ENCODE measurements around the gene AAR2. TPM values are rescaled to one million over a fixed set of nuclear protein-coding genes. Genes with fewer than 3 reads are reported as not detected.

Gene AAR2
- total and polyA plus RNA-seq, 2 experiments from 2014 or later: 33.5 to 42.2 TPM

DNA sequence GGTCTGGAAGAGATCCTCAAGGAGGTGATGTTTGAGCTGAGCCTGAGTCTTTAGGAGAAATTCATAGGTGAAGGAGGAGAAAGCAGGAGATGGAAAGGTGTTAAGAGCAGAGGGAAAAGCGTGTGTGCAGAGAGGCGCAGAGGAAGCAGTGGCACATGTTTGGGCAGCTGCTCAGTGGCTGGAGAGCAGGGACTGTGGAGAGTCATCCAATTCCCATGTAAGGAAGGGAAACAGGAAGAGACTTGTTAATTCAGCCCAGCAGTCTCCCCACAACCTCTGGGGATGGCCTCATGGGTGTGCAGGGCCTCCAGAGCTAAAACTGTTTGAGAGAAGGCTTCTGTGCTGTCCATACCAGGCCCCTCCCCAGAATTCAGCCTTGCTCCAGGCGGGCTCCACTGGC, 16.2 kb downstream of the AAR2 start:
- TF ChIP-seq, protein P1, sequence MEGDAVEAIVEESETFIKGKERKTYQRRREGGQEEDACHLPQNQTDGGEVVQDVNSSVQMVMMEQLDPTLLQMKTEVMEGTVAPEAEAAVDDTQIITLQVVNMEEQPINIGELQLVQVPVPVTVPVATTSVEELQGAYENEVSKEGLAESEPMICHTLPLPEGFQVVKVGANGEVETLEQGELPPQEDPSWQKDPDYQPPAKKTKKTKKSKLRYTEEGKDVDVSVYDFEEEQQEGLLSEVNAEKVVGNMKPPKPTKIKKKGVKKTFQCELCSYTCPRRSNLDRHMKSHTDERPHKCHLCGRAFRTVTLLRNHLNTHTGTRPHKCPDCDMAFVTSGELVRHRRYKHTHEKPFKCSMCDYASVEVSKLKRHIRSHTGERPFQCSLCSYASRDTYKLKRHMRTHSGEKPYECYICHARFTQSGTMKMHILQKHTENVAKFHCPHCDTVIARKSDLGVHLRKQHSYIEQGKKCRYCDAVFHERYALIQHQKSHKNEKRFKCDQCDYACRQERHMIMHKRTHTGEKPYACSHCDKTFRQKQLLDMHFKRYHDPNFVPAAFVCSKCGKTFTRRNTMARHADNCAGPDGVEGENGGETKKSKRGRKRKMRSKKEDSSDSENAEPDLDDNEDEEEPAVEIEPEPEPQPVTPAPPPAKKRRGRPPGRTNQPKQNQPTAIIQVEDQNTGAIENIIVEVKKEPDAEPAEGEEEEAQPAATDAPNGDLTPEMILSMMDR (IDR thresholded peaks at IDR 0.05; ENCODE audit: low read depth, low read length): no peak
- peaks cover 32% of the 10 kb centered on the region for H3K36me3 ChIP-seq

DNA sequence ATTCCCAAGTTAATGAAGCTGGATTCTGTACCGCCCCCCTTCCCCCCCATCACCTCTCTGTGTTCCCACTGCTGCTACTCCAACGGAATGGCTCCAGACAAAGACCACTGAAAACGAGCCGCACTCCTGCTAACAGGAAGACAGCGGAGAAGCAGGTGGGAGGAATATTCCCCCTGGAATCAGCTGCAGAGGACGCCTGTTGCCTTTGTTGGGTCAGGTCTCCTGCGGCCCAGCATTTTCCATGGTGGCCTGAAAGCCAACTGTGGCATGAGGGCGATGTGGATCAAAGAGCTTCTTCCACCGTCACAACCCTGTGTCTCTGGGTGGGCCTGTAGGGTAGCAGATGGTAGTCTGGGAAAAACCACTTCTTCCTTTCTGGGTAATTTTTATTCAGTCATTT, 16.8 kb downstream of the AAR2 start:
- DNase-seq (ENCODE audit: low read depth in 1 of 2, low spot score in 1 of 2): no peak
- TF ChIP-seq, protein P1 (IDR thresholded peaks at IDR 0.05; ENCODE audit: low read depth, low read length): no peak

More for the DNA sequence above, 16.2 kb downstream of the AAR2 start:
- DNase-seq (ENCODE audit: low read depth in 1 of 2, low spot score in 1 of 2): no peak
- no peaks in the 10 kb centered on the region for H3K27me3 ChIP-seq
- peaks cover 5% of the 10 kb centered on the region for H3K4me1 ChIP-seq (ENCODE audit: low read depth)
- no peaks in the 10 kb centered on the region for H3K9me3 ChIP-seq (ENCODE audit: low read depth)
- no peak overlapping the region for H3K27ac ChIP-seq
- no peak overlapping the region for H3K4me3 ChIP-seq

GRCh38 chr20:36254076-36254475, 17.8 kb downstream of the AAR2 start:
- Histone ChIP-seq H3K27ac (no peak overlapping the region), H3K4me3 (no peak overlapping the region), H3K9me3 (ENCODE audit: low read depth) (no peaks in the 10 kb centered on the region), H3K27me3 (no peaks in the 10 kb centered on the region), H3K36me3 (peaks cover 23% of the 10 kb centered on the region), H3K4me1 (ENCODE audit: low read depth) (peaks cover 5% of the 10 kb centered on the region)
- TF ChIP-seq, protein P1 (IDR thresholded peaks at IDR 0.05; ENCODE audit: low read depth, low read length): no peak
- no peak for DNase-seq (ENCODE audit: low read depth in 1 of 2, low spot score in 1 of 2)

More for the DNA sequence above, 16.8 kb downstream of the AAR2 start:
- no peak overlapping the region for H3K4me3 ChIP-seq
- H3K9me3 ChIP-seq (ENCODE audit: low read depth): no peaks in the 10 kb centered on the region
- no peaks in the 10 kb centered on the region for H3K27me3 ChIP-seq
- peaks cover 32% of the 10 kb centered on the region for H3K36me3 ChIP-seq
- peaks cover 5% of the 10 kb centered on the region for H3K4me1 ChIP-seq (ENCODE audit: low read depth)
- H3K27ac ChIP-seq: no peak overlapping the region

GRCh38 chr20:36255445-36255844, 19.2 kb downstream of the AAR2 start:
- TF ChIP-seq, protein P1 (IDR thresholded peaks at IDR 0.05; ENCODE audit: low read depth, low read length): no peak
- Histone ChIP-seq H3K4me3 (no peak overlapping the region), H3K27ac (no peak overlapping the region), H3K9me3 (ENCODE audit: low read depth) (no peaks in the 10 kb centered on the region), H3K4me1 (ENCODE audit: low read depth) (peaks cover 5% of the 10 kb centered on the region), H3K27me3 (no peaks in the 10 kb centered on the region), H3K36me3 (peaks cover 20% of the 10 kb centered on the region)
- DNase-seq (ENCODE audit: low read depth in 1 of 2, low spot score in 1 of 2): no peak

DNA sequence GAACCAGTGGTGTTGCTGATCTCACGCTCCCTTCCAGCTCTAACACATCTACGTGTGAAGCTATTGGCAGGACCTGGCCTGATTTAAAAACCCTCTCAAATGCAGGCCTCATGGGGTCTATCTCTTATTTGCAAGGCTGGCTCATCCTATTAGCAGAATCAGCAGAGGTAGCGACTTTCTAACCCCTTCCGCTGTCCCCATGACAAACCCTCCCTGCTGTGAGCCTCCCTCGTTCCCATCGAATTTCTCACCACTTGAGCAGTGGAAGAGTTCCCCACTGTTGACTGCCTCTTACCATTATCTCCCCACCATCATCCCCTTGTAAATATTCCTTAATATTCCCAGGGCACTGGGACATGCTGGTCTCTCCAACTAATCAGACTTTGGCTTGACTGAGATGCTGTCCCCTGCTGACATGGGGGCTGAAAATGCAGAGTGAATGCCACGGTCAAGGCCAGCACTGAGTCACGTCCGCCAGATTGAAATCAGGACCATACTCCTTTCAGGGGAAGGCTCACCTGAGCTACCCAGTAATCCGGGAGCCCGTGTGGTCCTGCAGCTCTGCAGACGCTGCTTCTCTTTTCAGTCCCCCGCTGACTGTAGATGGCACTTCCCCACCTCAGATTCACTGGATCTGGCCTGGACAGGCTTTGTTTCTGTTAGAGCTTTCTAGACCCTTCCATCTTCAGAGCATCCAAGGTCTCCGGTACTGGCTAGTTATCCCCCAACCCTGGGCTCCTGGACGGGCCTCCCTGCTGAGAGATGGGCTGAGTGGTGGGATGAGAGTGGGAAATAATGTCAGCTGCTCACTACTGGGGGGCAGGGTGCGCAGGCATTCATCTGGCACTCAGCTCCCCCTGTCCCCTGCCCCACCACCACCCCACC, 23.1 kb downstream of the AAR2 start:
- DNase-seq (ENCODE audit: low read depth in 1 of 2, low spot score in 1 of 2): no peak
- no peaks in the 10 kb centered on the region for H3K4me1 ChIP-seq (ENCODE audit: low read depth)

More for the DNA sequence above, 23.1 kb downstream of the AAR2 start:
- TF ChIP-seq, protein P1 (IDR thresholded peaks at IDR 0.05; ENCODE audit: low read depth, low read length): no peak
- Histone ChIP-seq H3K27ac (no peak overlapping the region), H3K9me3 (ENCODE audit: low read depth) (no peaks in the 10 kb centered on the region), H3K27me3 (no peaks in the 10 kb centered on the region), H3K4me3 (no peak overlapping the region), H3K36me3 (peaks cover 20% of the 10 kb centered on the region)

Measured in cardiac muscle cell (in vitro differentiated cells and primary cell).